GM18505 (cell line): ENCODE measurements around the gene GRIK4.

ENCODE experiments used
- ATAC-seq: cut with Tn5 transposase; IDR thresholded peaks from one replicate; pipeline ENCODE4 v1.9.1; 2021; ENCODE audit not compliant: unreplicated experiment
- POLR2A ChIP-seq: IDR thresholded peaks from 4 replicates; pipeline ENCODE4 v1.6.1; 2011; ENCODE audit warnings: borderline replicate concordance; ENCODE audit not compliant: insufficient read depth, insufficient read length; ENCODE audit errors: extremely low read depth

GRIK4 gene

GRCh38 chr11:120942701-120943100 is 431.2 kb downstream of the GRIK4 start:
- ATAC-seq, result no peak
- no peak for TF ChIP-seq POLR2A

GRCh38 chr11:120945042-120945441 is 433.5 kb downstream of the GRIK4 start:
- ATAC-seq, result no peak
- no peak for TF ChIP-seq POLR2A

DNA sequence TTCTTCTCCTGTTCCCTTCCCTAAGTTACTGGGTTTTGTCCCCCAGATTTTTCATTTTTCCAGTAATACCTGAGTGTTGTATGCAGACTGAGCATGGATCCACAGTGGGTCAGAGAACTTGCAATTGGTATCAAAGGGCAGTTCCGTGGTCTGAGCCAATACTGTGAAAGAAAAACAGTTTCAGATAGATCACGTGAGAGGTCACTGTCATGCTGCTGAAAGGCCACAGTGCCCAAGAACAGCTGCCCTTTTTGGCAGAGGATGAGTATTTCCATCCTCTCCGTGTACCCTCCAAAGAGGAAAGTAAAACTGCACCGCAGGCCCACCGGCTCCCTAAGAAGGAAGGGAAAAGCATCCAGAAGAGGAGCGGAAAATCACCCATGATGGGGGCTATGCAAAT is 439.3 kb downstream of the GRIK4 start:
- no peak for ATAC-seq

DNA sequence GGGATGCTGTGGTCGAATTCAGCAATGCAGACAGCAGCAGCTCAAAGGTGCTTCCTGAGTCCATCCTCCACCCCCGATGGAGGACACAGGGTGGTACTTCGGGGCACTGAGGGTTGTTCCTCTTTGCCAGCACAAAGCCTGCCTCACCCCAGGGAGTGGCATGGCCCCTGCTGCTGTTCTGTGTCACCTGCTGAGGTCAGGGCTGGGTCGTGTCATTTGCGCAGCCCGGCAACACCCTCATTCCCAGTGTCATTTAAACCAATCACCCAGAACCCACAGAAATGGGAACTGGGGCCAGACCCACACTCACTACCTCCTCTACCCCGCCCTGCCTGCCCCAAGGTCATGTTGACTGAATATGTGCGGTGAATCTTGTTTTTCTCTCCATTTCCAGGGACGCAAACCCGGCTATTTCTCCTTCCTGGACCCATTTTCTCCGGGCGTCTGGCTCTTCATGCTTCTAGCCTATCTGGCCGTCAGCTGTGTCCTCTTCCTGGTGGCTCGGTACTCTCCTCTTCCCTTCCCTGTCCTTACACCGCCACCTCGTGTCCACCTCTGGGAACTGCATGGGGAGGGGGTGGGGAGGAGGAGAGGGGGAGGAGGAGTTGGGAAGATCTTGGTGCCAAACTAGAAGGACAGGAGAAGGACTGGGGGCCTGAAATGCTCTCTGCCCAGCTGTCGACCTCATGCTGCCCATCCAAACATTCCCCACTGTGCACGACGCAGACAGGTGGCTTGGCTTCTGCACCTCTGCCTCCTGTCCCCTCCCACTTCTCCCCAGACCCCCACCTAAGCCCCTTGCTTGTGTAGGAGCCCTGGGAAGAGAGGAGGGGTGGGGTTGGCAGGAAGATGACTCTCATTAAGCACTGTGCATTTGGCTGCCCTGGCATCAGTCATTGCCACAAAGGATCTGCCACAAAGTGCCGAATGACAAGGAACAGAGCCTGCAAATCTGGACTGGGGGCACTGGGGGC is 441.2 kb downstream of the GRIK4 start:
- no peak for ATAC-seq
- no peak for TF ChIP-seq POLR2A

More for the DNA sequence above, 439.3 kb downstream of the GRIK4 start:
- TF ChIP-seq POLR2A, result no peak

- TF ChIP-seq POLR2A, result no peak
- ATAC-seq, result no peak
These were observed 442.8 kb downstream of the GRIK4 start for GRCh38 chr11:120954381-120954780.

GRCh38 chr11:120956710-120957495 is 445.4 kb downstream of the GRIK4 start:
- no peak for ATAC-seq
- TF ChIP-seq POLR2A, result no peak

GRCh38 chr11:120958185-120958584 is 446.6 kb downstream of the GRIK4 start:
- no peak for TF ChIP-seq POLR2A
- ATAC-seq, result no peak

DNA sequence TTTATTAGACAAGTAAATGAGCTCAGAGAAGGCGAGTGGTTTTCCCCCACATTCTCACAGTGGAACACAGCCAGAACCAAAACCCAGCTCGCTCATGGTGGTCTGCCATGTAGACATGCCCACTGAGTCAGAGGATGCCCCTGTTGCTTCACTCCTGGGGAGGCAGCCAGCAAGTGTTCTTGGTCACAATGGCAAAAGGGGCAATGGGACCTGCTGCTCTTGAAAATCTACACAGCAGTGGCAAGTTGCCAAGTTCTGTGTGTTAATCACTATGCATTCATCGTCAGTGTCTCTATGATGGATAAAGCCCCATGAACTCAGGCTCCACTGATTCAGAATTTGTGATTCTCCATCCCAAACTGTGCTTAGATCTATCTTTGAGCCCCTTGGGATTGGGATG is 447.6 kb downstream of the GRIK4 start:
- no peak for TF ChIP-seq POLR2A
- ATAC-seq, result no peak

DNA sequence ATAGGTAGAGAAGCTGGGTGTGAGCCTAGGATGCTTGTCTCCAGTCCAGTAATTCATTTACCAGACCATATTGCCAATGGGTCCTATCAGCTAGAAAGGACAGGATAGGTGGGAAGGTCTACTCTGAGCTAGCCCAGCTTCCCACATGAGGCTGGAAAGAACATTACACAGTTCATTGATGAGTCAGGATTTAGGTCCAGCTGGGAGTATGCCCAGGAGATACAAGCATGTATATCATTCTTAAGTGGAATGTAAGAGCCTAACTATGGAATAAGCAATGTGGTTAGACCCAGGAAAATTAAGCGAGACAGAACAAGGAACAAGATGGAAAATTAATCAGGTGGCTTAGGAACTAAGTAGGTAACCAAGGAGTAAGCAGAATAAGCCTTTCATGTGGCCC is 453.3 kb downstream of the GRIK4 start:
- no peak for TF ChIP-seq POLR2A
- ATAC-seq, result no peak

- ATAC-seq, result no peak
- no peak for TF ChIP-seq POLR2A
These were observed 455.3 kb downstream of the GRIK4 start for GRCh38 chr11:120966840-120967239.

DNA sequence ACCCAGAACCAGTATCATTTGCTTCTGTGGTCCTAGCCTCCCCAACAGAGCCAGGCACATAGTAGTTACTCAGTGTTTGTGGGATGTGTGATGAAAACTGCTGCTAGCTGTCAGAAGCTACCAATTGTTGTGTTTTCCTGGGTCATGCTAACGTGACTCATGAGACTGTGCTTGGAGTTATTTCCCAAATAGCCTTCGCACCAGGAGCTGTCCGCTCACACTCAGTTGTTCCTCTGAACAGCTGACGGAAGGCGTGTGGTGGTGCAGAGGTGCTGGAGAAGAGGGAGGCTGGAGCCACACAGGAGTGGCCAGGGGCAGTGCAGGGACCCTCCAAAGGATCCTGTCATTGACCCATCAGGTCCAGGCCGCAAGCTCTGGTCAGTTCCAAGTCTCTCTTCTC is 458.4 kb downstream of the GRIK4 start:
- no peak for TF ChIP-seq POLR2A
- no peak for ATAC-seq

DNA sequence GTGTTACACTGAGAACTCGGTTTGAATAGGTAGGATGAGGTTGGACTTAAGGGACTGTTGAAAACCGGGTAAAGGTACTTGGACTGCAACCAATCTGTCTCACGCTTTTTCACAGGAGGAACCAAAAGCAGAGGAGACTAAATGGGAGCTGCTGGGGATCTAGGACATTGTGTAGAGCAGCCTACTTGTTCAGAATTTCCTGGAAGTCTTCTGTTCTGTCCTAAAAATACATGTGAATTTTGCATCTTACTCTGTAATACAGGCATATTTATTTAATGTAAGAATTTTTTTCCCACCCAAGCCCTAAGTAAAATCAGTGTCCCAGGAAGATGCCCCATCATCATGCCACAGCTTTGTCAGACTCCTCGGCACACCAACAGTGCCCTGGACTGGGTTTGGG is 460.3 kb downstream of the GRIK4 start:
- no peak for TF ChIP-seq POLR2A
- ATAC-seq, result no peak

DNA sequence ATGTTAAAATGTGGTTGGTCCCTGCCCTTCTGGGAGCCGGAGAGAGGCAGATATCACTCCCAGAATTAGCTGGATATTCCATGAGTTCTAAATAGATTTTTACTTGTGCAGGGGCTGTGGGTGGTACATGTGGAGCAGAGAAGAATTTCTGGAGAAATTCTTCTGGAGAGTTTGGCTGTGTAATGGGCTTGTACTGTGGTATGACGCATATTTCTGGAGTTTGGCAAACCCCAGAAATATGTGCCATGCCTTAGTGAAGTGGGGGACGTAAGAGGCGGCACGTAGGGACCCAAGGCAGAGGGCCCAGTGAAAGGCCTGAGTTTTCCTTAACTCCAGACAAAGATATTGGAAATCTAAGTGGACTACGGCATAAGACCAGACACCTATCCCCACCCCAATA is 461.1 kb downstream of the GRIK4 start:
- ATAC-seq, result no peak
- no peak for TF ChIP-seq POLR2A

GRCh38 chr11:120973501-120973900 is 462.0 kb downstream of the GRIK4 start:
- no peak for TF ChIP-seq POLR2A
- ATAC-seq, result no peak

GRCh38 chr11:120974466-120974865 is 462.9 kb downstream of the GRIK4 start:
- no peak for TF ChIP-seq POLR2A
- ATAC-seq, result no peak

- no peak for TF ChIP-seq POLR2A
- no peak for ATAC-seq
These were observed 463.4 kb downstream of the GRIK4 start for GRCh38 chr11:120974965-120975364.
